CD4-positive, alpha-beta memory T cell (primary cell): Measurements from ENCODE around the gene MAD1L1. TPM values are rescaled to one million over a fixed set of nuclear protein-coding genes. Genes with fewer than 3 reads are reported as not detected.
"Not testable (repeated sequence)": the region's sequence is repeated elsewhere in the genome, so short reads cannot be mapped to it uniquely, and the experiment has no call there.

ENCODE experiments used
- CTCF ChIA-PET: fragments of 350-600 bp; sonication (Branson Sonifier 250); formaldehyde crosslinking; loops from one replicate; lab custom pipeline; 2021; ENCODE audit warnings: inconsistent platforms; ENCODE audit not compliant: partially characterized antibody; lab: Charles Lee
- POLR2A ChIA-PET: fragments of 350-600 bp; sonication (Branson Sonifier 250); formaldehyde crosslinking; loops from one replicate; lab custom pipeline; 2021; ENCODE audit not compliant: partially characterized antibody; lab: Charles Lee
- DNase-seq, 5 donors: peaks; one replicate each; pipeline versions ENCODE4 v3.0.0 to v3.0.0-alpha.2; 2020 to 2022; ENCODE audit warnings: mixed read lengths in 1 of 5
- H3K27ac ChIP-seq: one replicate; pipeline ENCODE4 v1.7.0; 2013; ENCODE audit warnings: low read depth, low read length
- H3K27me3 ChIP-seq: 2 replicates; pipeline ENCODE4 v1.7.0; 2013; ENCODE audit warnings: mild to moderate bottlenecking, low read length, moderate library complexity; ENCODE audit not compliant: insufficient read depth
- H3K36me3 ChIP-seq: 2 replicates; pipeline ENCODE4 v1.7.0; 2013; ENCODE audit warnings: mild to moderate bottlenecking, low read length, moderate library complexity; ENCODE audit not compliant: insufficient read depth
- H3K4me1 ChIP-seq: 2 replicates; pipeline ENCODE4 v1.7.0; 2013; ENCODE audit warnings: mild to moderate bottlenecking, low read length, moderate library complexity; ENCODE audit not compliant: insufficient read depth
- H3K4me3 ChIP-seq, 2 donors: one replicate each; pipeline ENCODE4 v1.7.0; 2013; ENCODE audit warnings: low read length in 2 of 2, mild to moderate bottlenecking in 1 of 2
- H3K9me3 ChIP-seq, 2 donors: one replicate each; pipeline ENCODE4 v1.7.0; 2013; ENCODE audit warnings: low read length in 2 of 2, control low read depth in 1 of 2; ENCODE audit not compliant: control insufficient read depth in 1 of 2
- H3K27ac Mint-ChIP-seq, 7 donors: one replicate each; pipeline ENCODE4 v1.8.0; 2020 to 2021; ENCODE audit warnings: mixed read lengths in 7 of 7, mild to moderate bottlenecking in 6 of 7, inconsistent platforms in 3 of 7, moderate library complexity in 3 of 7
- H3K27me3 Mint-ChIP-seq, 2 donors: one replicate each; pipeline ENCODE4 v1.8.0; 2020 to 2021; ENCODE audit warnings: mixed read lengths in 2 of 2
- H3K36me3 Mint-ChIP-seq, 2 donors: one replicate each; pipeline ENCODE4 v1.8.0; 2020 to 2021; ENCODE audit warnings: mixed read lengths in 2 of 2, inconsistent platforms in 1 of 2, mild to moderate bottlenecking in 1 of 2
- H3K4me1 Mint-ChIP-seq, 4 donors: one replicate each; pipeline ENCODE4 v1.8.0; 2020 to 2021; ENCODE audit warnings: mixed read lengths in 4 of 4, mild to moderate bottlenecking in 1 of 4
- H3K4me3 Mint-ChIP-seq, 8 donors: one replicate each; pipeline ENCODE4 v1.8.0; 2020 to 2021; ENCODE audit warnings: mixed read lengths in 8 of 8, mild to moderate bottlenecking in 7 of 8, moderate library complexity in 6 of 8, inconsistent platforms in 3 of 8
- H3K9me3 Mint-ChIP-seq, 8 donors: one replicate each; pipeline ENCODE4 v1.8.0; 2020 to 2021; ENCODE audit warnings: mixed read lengths in 8 of 8, mild to moderate bottlenecking in 5 of 8, inconsistent platforms in 3 of 8, moderate library complexity in 1 of 8
- intact Hi-C: fragments of 100-400 bp; cut with micrococcal nuclease; formaldehyde crosslinking; loops from one replicate; pipeline ENCODE4 v1.15.1; 2023
- polyA plus RNA-seq, 2 donors: library from polyadenylated mRNA; unstranded; fragments of 300-500 nt; fragmentation: Illumina TruSeq; gene quantifications; one replicate each; pipeline ENCODE4 v1.2.3, GENCODE V29; 2021
- total RNA-seq, 2 experiments: library from RNA; stranded (reverse); gene quantifications; one replicate each; pipeline ENCODE4 v1.2.3, GENCODE V29; 2021

Gene MAD1L1
- total and polyA plus RNA-seq, 4 experiments from 2014 or later = 89.9 to 132 (median 110) TPM

GRCh38 chr7:1876641-1877040 lies 356.1 kb downstream of the MAD1L1 start:
- DNase-seq, H3K36me3 ChIP-seq, H3K9me3 ChIP-seq, intact Hi-C loops, H3K27me3 Mint-ChIP-seq, POLR2A ChIA-PET, H3K27me3 ChIP-seq, H3K4me1 ChIP-seq, H3K4me3 ChIP-seq, H3K4me3 Mint-ChIP-seq, H3K27ac ChIP-seq, CTCF ChIA-PET: not testable (repeated sequence)
- Mint-ChIP-seq H3K36me3 (peaks cover 13 to 24% of the 10 kb centered on the region in 2 donors), H3K9me3 (peaks cover 0 to 13% (median 5%) of the 10 kb centered on the region in 8 donors), H3K27ac (peak overlapping the region in 2 of 7 donors; percentile 25 to 52), H3K4me1 (peaks cover 8 to 25% (median 9%) of the 10 kb centered on the region in 4 donors)

GRCh38 chr7:1875392-1876199 lies 357.1 kb downstream of the MAD1L1 start:
- Mint-ChIP-seq H3K4me3 (peak overlapping the region in 2 of 8 donors; percentile 37 to 50), H3K27ac (peak overlapping the region in 3 of 7 donors; percentile 36 to 60 (median 43)), H3K36me3 (peaks cover 13 to 19% of the 10 kb centered on the region in 2 donors), H3K4me1 (peaks cover 6 to 25% (median 7%) of the 10 kb centered on the region in 4 donors), H3K9me3 (peaks cover 0 to 13% (median 5%) of the 10 kb centered on the region in 8 donors)
- peak in 2 of 5 donors; percentile 11 to 27 for DNase-seq
- H3K27me3 Mint-ChIP-seq, H3K9me3 ChIP-seq, H3K27ac ChIP-seq, H3K4me3 ChIP-seq, POLR2A ChIA-PET, CTCF ChIA-PET, H3K36me3 ChIP-seq, intact Hi-C loops, H3K27me3 ChIP-seq, H3K4me1 ChIP-seq: not testable (repeated sequence)

GRCh38 chr7:1874590-1875391 lies 358.0 kb downstream of the MAD1L1 start:
- H3K27ac ChIP-seq, intact Hi-C loops, H3K27me3 Mint-ChIP-seq, DNase-seq, H3K9me3 ChIP-seq, H3K4me3 ChIP-seq, CTCF ChIA-PET, H3K36me3 ChIP-seq, POLR2A ChIA-PET, H3K4me1 ChIP-seq, H3K27me3 ChIP-seq: not testable (repeated sequence)
- peaks cover 0 to 13% (median 5%) of the 10 kb centered on the region in 8 donors for H3K9me3 Mint-ChIP-seq
- peak overlapping the region in 6 of 7 donors; percentile 23 to 71 (median 50) for H3K27ac Mint-ChIP-seq
- peaks cover 13 to 16% of the 10 kb centered on the region in 2 donors for H3K36me3 Mint-ChIP-seq
- peaks cover 6 to 31% (median 9%) of the 10 kb centered on the region in 4 donors for H3K4me1 Mint-ChIP-seq
- H3K4me3 Mint-ChIP-seq = peak overlapping the region in 2 of 8 donors; percentile 37 to 50

- intact Hi-C loops = no loop called here
- Histone ChIP-seq H3K4me3 (no peak overlapping the region), H3K27me3 (no peaks in the 10 kb centered on the region), H3K36me3 (peaks cover 4% of the 10 kb centered on the region), H3K27ac (no peak overlapping the region), H3K9me3 (no peaks in the 10 kb centered on the region), H3K4me1 (peaks cover 8% of the 10 kb centered on the region)
- CTCF ChIA-PET = no interaction called here
- H3K4me3 Mint-ChIP-seq = no peak overlapping the region
- H3K27ac Mint-ChIP-seq = peak overlapping the region in 3 of 7 donors; percentile 23 to 71 (median 46)
- peaks cover 0 to 11% (median 5%) of the 10 kb centered on the region in 8 donors for H3K9me3 Mint-ChIP-seq
- peaks cover 6 to 34% (median 9%) of the 10 kb centered on the region in 4 donors for H3K4me1 Mint-ChIP-seq
- H3K36me3 Mint-ChIP-seq = peaks cover 13 to 18% of the 10 kb centered on the region in 2 donors
- no peaks in the 10 kb centered on the region for H3K27me3 Mint-ChIP-seq
- no peak for DNase-seq
- POLR2A ChIA-PET = no interaction called here
These were observed 358.7 kb downstream of the MAD1L1 start for GRCh38 chr7:1873857-1874589.

GRCh38 chr7:1873421-1873820 lies 359.3 kb downstream of the MAD1L1 start:
- no peak overlapping the region for H3K4me3 Mint-ChIP-seq
- H3K27me3 ChIP-seq = no peaks in the 10 kb centered on the region
- H3K9me3 Mint-ChIP-seq = peaks cover 0 to 7% (median 4%) of the 10 kb centered on the region in 8 donors
- CTCF ChIA-PET = no interaction called here
- no peak overlapping the region for H3K27ac ChIP-seq
- H3K4me3 ChIP-seq = no peak overlapping the region
- no peaks in the 10 kb centered on the region for H3K27me3 Mint-ChIP-seq
- H3K36me3 Mint-ChIP-seq = peaks cover 9 to 15% of the 10 kb centered on the region in 2 donors
- H3K36me3 ChIP-seq = peaks cover 4% of the 10 kb centered on the region
- H3K4me1 ChIP-seq = peaks cover 8% of the 10 kb centered on the region
- intact Hi-C loops = no loop called here
- H3K4me1 Mint-ChIP-seq = peaks cover 6 to 34% (median 9%) of the 10 kb centered on the region in 4 donors
- POLR2A ChIA-PET = no interaction called here
- no peaks in the 10 kb centered on the region for H3K9me3 ChIP-seq
- no peak overlapping the region for H3K27ac Mint-ChIP-seq
- DNase-seq = no peak

GRCh38 chr7:1873070-1873405 lies 359.7 kb downstream of the MAD1L1 start:
- Mint-ChIP-seq H3K36me3 (peaks cover 5 to 12% of the 10 kb centered on the region in 2 donors), H3K4me1 (peaks cover 6 to 34% (median 9%) of the 10 kb centered on the region in 4 donors), H3K4me3 (no peak overlapping the region), H3K27me3 (no peaks in the 10 kb centered on the region), H3K9me3 (peaks cover 0 to 4% (median 2%) of the 10 kb centered on the region in 8 donors), H3K27ac (no peak overlapping the region)
- Histone ChIP-seq H3K36me3 (peaks cover 4% of the 10 kb centered on the region), H3K27ac (no peak overlapping the region), H3K27me3 (no peaks in the 10 kb centered on the region), H3K4me3 (no peak overlapping the region), H3K4me1 (peaks cover 8% of the 10 kb centered on the region), H3K9me3 (no peaks in the 10 kb centered on the region)
- CTCF ChIA-PET = no interaction called here
- no peak for DNase-seq
- POLR2A ChIA-PET = no interaction called here
- intact Hi-C loops = no loop called here
